ENCODE data around the gene SARS1. TPM values are rescaled to one million over a fixed set of nuclear protein-coding genes. Genes with fewer than 3 reads are reported as not detected.
"Not testable (repeated sequence)": the region's sequence is repeated elsewhere in the genome, so short reads cannot be mapped to it uniquely, and the experiment has no call there.

SARS1 gene
- total RNA-seq, 4 donors from 2014 or later, result 109 to 151 (median 132) TPM

DNA sequence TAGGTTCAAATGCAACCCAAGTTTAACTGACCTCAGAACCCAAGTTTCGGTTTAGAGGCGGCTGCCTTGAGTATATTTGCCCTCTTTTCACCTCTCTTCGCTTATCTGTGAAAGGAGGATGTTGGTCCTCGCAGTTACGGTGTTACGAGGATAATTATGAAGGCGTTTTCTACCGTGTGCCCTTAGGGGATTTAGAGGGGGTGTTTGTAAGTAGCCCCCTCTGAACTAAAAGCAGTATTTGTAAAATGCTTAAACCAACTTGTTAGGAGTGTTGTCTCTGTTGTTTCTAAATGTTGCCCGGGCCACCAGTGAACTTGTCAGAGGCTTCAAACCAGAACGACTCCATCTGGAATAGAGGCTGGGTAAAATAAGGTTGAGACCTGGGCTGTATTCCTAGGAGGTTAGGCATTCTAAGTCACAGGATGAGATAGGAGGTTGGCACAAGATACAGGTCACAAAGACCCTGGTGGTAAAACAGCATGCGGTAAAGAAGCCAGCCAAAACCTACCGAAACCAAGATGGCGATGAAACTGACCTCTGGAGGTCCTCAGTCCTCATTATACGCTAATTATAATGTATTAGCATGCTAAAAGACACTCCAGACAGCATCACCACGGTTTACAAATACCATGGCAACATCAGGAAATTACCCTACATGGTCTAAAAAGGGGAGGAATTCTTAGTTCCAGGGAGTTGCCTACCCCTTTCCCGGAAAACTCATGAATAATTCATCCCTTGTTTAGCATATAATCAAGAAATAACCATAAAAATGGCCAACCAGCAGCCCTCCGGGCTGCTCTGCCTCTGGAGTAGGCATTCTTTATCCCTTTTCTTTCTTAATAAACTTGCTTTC is 70.3 kb downstream of the SARS1 start:
- no peak for DNase-seq (ENCODE audit: low spot score)
- TF ChIP-seq, protein P1, sequence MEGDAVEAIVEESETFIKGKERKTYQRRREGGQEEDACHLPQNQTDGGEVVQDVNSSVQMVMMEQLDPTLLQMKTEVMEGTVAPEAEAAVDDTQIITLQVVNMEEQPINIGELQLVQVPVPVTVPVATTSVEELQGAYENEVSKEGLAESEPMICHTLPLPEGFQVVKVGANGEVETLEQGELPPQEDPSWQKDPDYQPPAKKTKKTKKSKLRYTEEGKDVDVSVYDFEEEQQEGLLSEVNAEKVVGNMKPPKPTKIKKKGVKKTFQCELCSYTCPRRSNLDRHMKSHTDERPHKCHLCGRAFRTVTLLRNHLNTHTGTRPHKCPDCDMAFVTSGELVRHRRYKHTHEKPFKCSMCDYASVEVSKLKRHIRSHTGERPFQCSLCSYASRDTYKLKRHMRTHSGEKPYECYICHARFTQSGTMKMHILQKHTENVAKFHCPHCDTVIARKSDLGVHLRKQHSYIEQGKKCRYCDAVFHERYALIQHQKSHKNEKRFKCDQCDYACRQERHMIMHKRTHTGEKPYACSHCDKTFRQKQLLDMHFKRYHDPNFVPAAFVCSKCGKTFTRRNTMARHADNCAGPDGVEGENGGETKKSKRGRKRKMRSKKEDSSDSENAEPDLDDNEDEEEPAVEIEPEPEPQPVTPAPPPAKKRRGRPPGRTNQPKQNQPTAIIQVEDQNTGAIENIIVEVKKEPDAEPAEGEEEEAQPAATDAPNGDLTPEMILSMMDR (IDR thresholded peaks at IDR 0.05), result no peak
- no peak for ATAC-seq (ENCODE audit: low FRiP score)

DNA sequence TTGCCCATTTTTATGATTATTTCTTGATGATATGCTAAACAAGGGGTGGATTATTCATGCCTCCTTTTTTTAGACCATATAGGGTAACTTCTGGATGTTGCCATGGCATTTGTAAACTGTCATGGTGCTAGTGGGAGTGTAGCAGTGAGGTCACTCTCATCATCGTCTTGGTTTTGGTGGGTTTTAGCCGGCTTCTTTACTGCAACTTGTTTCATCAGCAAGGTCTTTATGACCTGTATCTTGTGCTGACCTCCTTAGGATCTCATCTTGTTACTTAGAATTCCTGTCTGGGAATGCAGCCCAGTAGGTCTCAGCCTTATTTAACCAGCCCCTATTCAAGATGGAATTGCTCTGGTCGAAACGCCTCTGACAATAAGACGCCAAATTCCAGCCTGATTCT is 73.0 kb downstream of the SARS1 start:
- not testable (repeated sequence) for DNase-seq (ENCODE audit: low spot score); ATAC-seq (ENCODE audit: low FRiP score)

Other genes starting within 250 kb of the SARS1 start
- 10 to 100 TPM; 12.0 to 20.8 (median 12.6) TPM for gene WDR47, start 171.8 kb upstream of the SARS1 start, total RNA-seq
- 10 to 100 TPM; 24.3 to 65.3 (median 31.5) TPM for gene TAF13, start 137.9 kb upstream of the SARS1 start, total RNA-seq
- gene TMEM167B, start 123.2 kb upstream of the SARS1 start, total RNA-seq, result 10 to 100 TPM; 22.2 to 29.2 (median 24.8) TPM
- 1 to 10 TPM in 1 of 4 donors, under 1 TPM in 2, not detected in 1; 0.48 to 3.3 (median 0.74) TPM for gene ELAPOR1, start 99.8 kb upstream of the SARS1 start, total RNA-seq
- gene CELSR2, start 35.6 kb downstream of the SARS1 start, total RNA-seq, result 1 to 10 TPM; 1.6 to 2.6 (median 1.9) TPM
- 1 to 10 TPM; 1.7 to 8.7 (median 2.1) TPM for gene PSRC1, start 69.2 kb downstream of the SARS1 start, total RNA-seq
- gene MYBPHL, start 93.1 kb downstream of the SARS1 start, total RNA-seq, result not detected
- 10 to 100 TPM; 55.8 to 79.2 (median 68.3) TPM for gene SORT1, start 184.0 kb downstream of the SARS1 start, total RNA-seq
- gene PSMA5, start 212.5 kb downstream of the SARS1 start, total RNA-seq, result 10 to 100 TPM; 21.0 to 36.9 (median 29.7) TPM